HG03432 (cell line): ENCODE results near the gene CPOX.
A peak's percentile ranks its signal among the peaks of the same experiment; 100 is the strongest.

Source experiments
- ATAC-seq: cut with Tn5 transposase; IDR thresholded peaks from one replicate; pipeline ENCODE4 v1.9.1; 2021; ENCODE audit warnings: mild to moderate bottlenecking, moderate library complexity; ENCODE audit not compliant: unreplicated experiment

CPOX gene

GRCh38 chr3:98542623-98543022, 50.8 kb downstream of the CPOX start:
- no peak for ATAC-seq

- no peak for ATAC-seq
Observed at GRCh38 chr3:98541695-98542094, 51.7 kb downstream of the CPOX start.

GRCh38 chr3:98540346-98540745, 53.1 kb downstream of the CPOX start:
- ATAC-seq, result peak; percentile 49

- peak; percentile 75 for ATAC-seq
Observed at GRCh38 chr3:98536456-98537017, 56.9 kb downstream of the CPOX start.

- no peak for ATAC-seq
Observed at GRCh38 chr3:98534734-98535133, 58.7 kb downstream of the CPOX start.

GRCh38 chr3:98534168-98534567, 59.2 kb downstream of the CPOX start:
- ATAC-seq, result no peak

- ATAC-seq, result no peak
Observed at GRCh38 chr3:98532709-98533571, 60.5 kb downstream of the CPOX start.

GRCh38 chr3:98532275-98532637, 61.2 kb downstream of the CPOX start:
- no peak for ATAC-seq

GRCh38 chr3:98531622-98532274, 61.7 kb downstream of the CPOX start, which contains the start of gene GPR15:
Gene GPR15, plus strand, starts transcription at chr3:98531978. Its CDS starts 56 bp downstream, at chr3:98532034.
- ATAC-seq, result peak; percentile 40

- ATAC-seq, result no peak
Observed at GRCh38 chr3:98530676-98531075, 62.7 kb downstream of the CPOX start.

- ATAC-seq, result no peak
Observed at GRCh38 chr3:98529856-98530459, 63.5 kb downstream of the CPOX start.
